Measurements from ENCODE around the gene NSRP1. TPM values are rescaled to one million over a fixed set of nuclear protein-coding genes. Genes with fewer than 3 reads are reported as not detected.

The NSRP1 gene
- 41.3 and 45.8 TPM in 2 replicates for total RNA-seq (2013; cell fraction: nucleolus; rRNA removed)
- total RNA-seq (2014; rRNA removed) (12.5 and 15.6 TPM in 2 replicates), total RNA-seq (2014; rRNA removed; fragmentation: Illumina TruSeq; extraction: Trizol) (29.0 and 30.5 TPM in 2 replicates), total RNA-seq (2021) (16.2 and 20.3 TPM in 2 replicates), polyA plus RNA-seq (2011; rRNA removed) (18.0 and 22.5 TPM in 2 replicates), polyA plus RNA-seq (2014; fragmentation: Illumina TruSeq; extraction: Trizol) (48.9 and 85.2 TPM in 2 replicates), polyA plus RNA-seq (2014; fragmentation: Nextera tagmentation; extraction: Ambion mirVana) (10 to 100 TPM; 57.2 to 69.7 TPM), polyA plus RNA-seq (2014; rRNA removed) (18.4 and 20.1 TPM in 2 replicates), polyA plus RNA-seq (2016; fragmentation: Nextera tagmentation; extraction: Ambion mirVana) (10 to 100 TPM; 46.6 to 47.2 TPM), polyA minus RNA-seq (2011; rRNA and poly(A)+ RNA removed) (5.9 and 7.5 TPM in 2 replicates), Bru-seq, nascent RNA (percentile 92 among the genes with signal in this experiment), BruChase-seq, experiment 1, labeled RNA remaining after a 6-hour chase (percentile 92 among the genes with signal in this experiment), BruChase-seq, experiment 2, labeled RNA remaining after a 2-hour chase (percentile 91 among the genes with signal in this experiment)
- 31.6 TPM for polyA plus RNA-seq (2011; ENCODE audit: low read depth)
- polyA plus RNA-seq (2011; cell fraction: cytosol; rRNA removed): 9.7 and 13.6 TPM in 2 replicates
- polyA plus RNA-seq (2011; cell fraction: nucleus; rRNA removed): 12.0 and 13.0 TPM in 2 replicates
- 28.0 and 32.9 TPM in 2 replicates for polyA plus RNA-seq (2012)
- 9.9 and 11.9 TPM in 2 replicates for polyA minus RNA-seq (2011; cell fraction: cytosol; rRNA and poly(A)+ RNA removed)
- polyA minus RNA-seq (2011; cell fraction: nucleus; rRNA and poly(A)+ RNA removed): 13.9 and 32.1 TPM in 2 replicates
- long read RNA-seq, experiment 1, transcript NSRP1-201 (7 exons, 2,541 nt): major isoform, 8 of 21 reads
- long read RNA-seq, experiment 1, partial matches to known transcripts: 7 of 21 reads
- long read RNA-seq, experiment 1, other reads (novel, unspliced or antisense): 1 of 21 reads
- long read RNA-seq, experiment 2, partial matches to known transcripts: 13 of 21 reads
- long read RNA-seq, experiment 2, other reads (novel, unspliced or antisense): 5 of 21 reads

GRCh38 chr17:30116661-30117551 is at the start of gene NSRP1:
Gene NSRP1 (plus strand): TSS chr17:30116816. CDS start chr17:30116844, 28 bp downstream.
- H3K27me3 ChIP-seq (replicated peaks in 1 of 2; ENCODE audit: control insufficient read depth in 2 of 2, insufficient read depth in 2 of 2, low read length in 1 of 2): no peaks in the 10 kb centered on the region
- peaks cover 51% of the 10 kb centered on the region for H3K79me2 ChIP-seq (ENCODE audit: control insufficient read depth, insufficient read depth, low read length)
- intact Hi-C loops (cut with micrococcal nuclease; ENCODE audit: unreplicated experiment): no loop called here
- H3K4me3 ChIP-seq: peak within 1 kb of the TSS; percentile 95
- WGBS (ENCODE audit: insufficient coverage, insufficient replicate concordance, low lambda C conversion rate, missing lambda C conversion rate): 1% methylated on average over 47 of the region's 47 CpGs
- H2AFZ ChIP-seq (ENCODE audit: control insufficient read depth, low read depth, low read length): peak within 1 kb of the TSS; percentile 100
- ATAC-seq (peak; percentile 91), FAIRE-seq (peak; percentile 95), DNase-seq (ENCODE audit: low read depth, low spot score) (peak; percentile 89)
- RAD21 ChIA-PET (ENCODE audit: unreplicated experiment): interaction anchor here (2.2 to 2.7 kb wide), 3 partner anchors 10 to 219 kb away, joined by 11 to 15 read pairs (median 11); no protein-coding TSS in a partner anchor
- CTCF ChIA-PET: interaction anchor here (0.8 to 4.5 kb wide), 6 partner anchors 9 to 223 kb away, joined by 3 to 33 read pairs (median 8); partner anchors contain the start of gene TMIGD1
- H3K4me2 ChIP-seq (ENCODE audit: control insufficient read depth, insufficient read depth): peak within 1 kb of the TSS; percentile 83
- H3K9ac ChIP-seq (ENCODE audit: control insufficient read depth, insufficient read depth, low read length): peak within 1 kb of the TSS; percentile 98
- in situ Hi-C loops (cut with MboI): no loop called here
- no peaks in the 10 kb centered on the region for H4K20me1 ChIP-seq (ENCODE audit: control insufficient read depth, insufficient read depth)
- SMC1A ChIA-PET (ENCODE audit: uncharacterized antibody, unreplicated experiment): interaction anchor here (1.0 to 4.6 kb wide), 4 partner anchors 8 to 220 kb away, joined by 4 to 29 read pairs (median 7); no protein-coding TSS in a partner anchor
- H3K27ac ChIP-seq (ENCODE audit: control insufficient read depth, insufficient read depth): peak within 1 kb of the TSS; percentile 94
- H3K9me3 ChIP-seq (replicated peaks; ENCODE audit: control insufficient read depth, insufficient read depth, low read length): no peaks in the 10 kb centered on the region
- BruUV-seq (replicated peaks): TSS peak; percentile 69
- POLR2A ChIA-PET: interaction anchor here (1.0 to 1.1 kb wide), 2 partner anchors 9 to 55 kb away, joined by 3 read pairs; no protein-coding TSS in a partner anchor
- peaks cover 0 to 2% of the 10 kb centered on the region in 2 experiments; a peak in 2 of 4 replicates for H3K36me3 ChIP-seq (ENCODE audit: control insufficient read depth in 2 of 2, insufficient read depth in 2 of 2, low read length in 1 of 2)
- peaks cover 9% of the 10 kb centered on the region for H3K4me1 ChIP-seq (ENCODE audit: control insufficient read depth, insufficient read depth, low read length)
- TF ChIP-seq CREB1 (IDR thresholded peaks at IDR 0.05; ENCODE audit: low read depth) (peak; percentile 96), MTA2 (IDR thresholded peaks at IDR 0.05; ENCODE audit: low read depth) (no peak), HCFC1 (IDR thresholded peaks at IDR 0.05; ENCODE audit: low read length) (peak; percentile 35), ATF7 (IDR thresholded peaks at IDR 0.05; ENCODE audit: low read depth) (peak; percentile 89), NFIC (IDR thresholded peaks at IDR 0.05; ENCODE audit: low read depth, low read length) (0 out of 2 replicates have a peak, but pooled peaks have one; percentile 17), TBL1XR1 (IDR thresholded peaks at IDR 0.05; ENCODE audit: low read depth, low read length) (no peak), CBFB (IDR thresholded peaks at IDR 0.05; ENCODE audit: low read depth) (peak; percentile 66; the same call in 1 of the 2 replicates), DPF2 (IDR thresholded peaks at IDR 0.05) (0 out of 2 replicates have a peak, but pooled peaks have one; percentile 28), BHLHE40 (IDR thresholded peaks at IDR 0.05; ENCODE audit: borderline replicate concordance in 1 of 2, low read depth in 2 of 2, low read length in 1 of 2) (peak; percentile 14 to 73; a peak in 2 of 4 replicates), IKZF1 (conservative IDR thresholded peaks at IDR 0.05) (peak; percentile 87), SMAD5 (IDR thresholded peaks at IDR 0.05; ENCODE audit: low read depth) (peak; percentile 97), STAT1 (conservative IDR thresholded peaks at IDR 0.05) (no peak), SIN3A (IDR thresholded peaks at IDR 0.05; ENCODE audit: low read depth, low read length) (0 out of 2 replicates have a peak, but pooled peaks have one; percentile 51), ELK1 (IDR thresholded peaks at IDR 0.05; ENCODE audit: low read depth, low read length) (no peak), NKRF (conservative IDR thresholded peaks at IDR 0.05) (0 out of 2 replicates have a peak, but pooled peaks have one; percentile 39), NFYA (IDR thresholded peaks at IDR 0.05; ENCODE audit: borderline replicate concordance, low read depth, low read length) (no peak)
